Measurements from ENCODE around the gene SKI. TPM values are rescaled to one million over a fixed set of nuclear protein-coding genes. Genes with fewer than 3 reads are reported as not detected.

SKI gene
- total and polyA plus RNA-seq, 2 experiments from 2014 or later, result 9.3 to 66.8 TPM

GRCh38 chr1:2342384-2343022 lies 114.4 kb downstream of the SKI start:
- Mint-ChIP-seq H3K4me3 (no peak overlapping the region), H3K9me3 (no peaks in the 10 kb centered on the region; the same call in 2 of the 3 replicates), H3K4me1 (no peaks in the 10 kb centered on the region), H3K27me3 (ENCODE audit: insufficient read depth, low read depth, poor library complexity) (peaks cover 5% of the 10 kb centered on the region), H3K27ac (no peak overlapping the region), H3K36me3 (ENCODE audit: low read depth) (no peaks in the 10 kb centered on the region)
- no peaks in the 10 kb centered on the region for H3K27me3 ChIP-seq (ENCODE audit: insufficient read depth)
- no peaks in the 10 kb centered on the region for H3K36me3 ChIP-seq (ENCODE audit: insufficient read depth)
- no peaks in the 10 kb centered on the region for H3K79me2 ChIP-seq (replicated peaks; ENCODE audit: insufficient read depth)
- H3K9me2 ChIP-seq (ENCODE audit: insufficient read depth), result no peaks in the 10 kb centered on the region
- H3K4me2 ChIP-seq, result no peak overlapping the region
- ATAC-seq (no peak), DNase-seq (ENCODE audit: low spot score) (no peak)
- H3K4me3 ChIP-seq, result no peak overlapping the region
- no peak overlapping the region for H2AFZ ChIP-seq
- no peaks in the 10 kb centered on the region for H4K20me1 ChIP-seq (replicated peaks; ENCODE audit: insufficient read depth)
- H3K4me1 ChIP-seq (ENCODE audit: insufficient read depth), result no peaks in the 10 kb centered on the region
- no peaks in the 10 kb centered on the region for H3F3A ChIP-seq (replicated peaks; ENCODE audit: low read depth)
- TF ChIP-seq ZNF114 (CRISPR knock-in tag; IDR thresholded peaks at IDR 0.05) (no peak), EZH2 (IDR thresholded peaks at IDR 0.05; ENCODE audit: low read depth, unreplicated experiment) (no peak), JUNB (IDR thresholded peaks at IDR 0.05; ENCODE audit: unreplicated experiment) (no peak), EZH2phosphoT487 (IDR thresholded peaks at IDR 0.05; ENCODE audit: unreplicated experiment) (no peak), NANOG (IDR thresholded peaks at IDR 0.05; ENCODE audit: borderline replicate concordance) (no peak)
- H3K27ac ChIP-seq (ENCODE audit: low read depth), result no peak overlapping the region

- no peak overlapping the region for H2AFZ ChIP-seq
Measured at GRCh38 chr1:2343023-2343935, 115.2 kb downstream of the SKI start.

More at GRCh38 chr1:2343023-2343935, 115.2 kb downstream of the SKI start:
- Histone ChIP-seq H3K36me3 (ENCODE audit: insufficient read depth) (no peaks in the 10 kb centered on the region), H3K4me3 (no peak overlapping the region), H3K4me2 (no peak overlapping the region), H4K20me1 (replicated peaks; ENCODE audit: insufficient read depth) (no peaks in the 10 kb centered on the region), H3K4me1 (ENCODE audit: insufficient read depth) (no peaks in the 10 kb centered on the region), H3F3A (replicated peaks; ENCODE audit: low read depth) (no peaks in the 10 kb centered on the region), H3K27ac (ENCODE audit: low read depth) (no peak overlapping the region), H3K79me2 (replicated peaks; ENCODE audit: insufficient read depth) (no peaks in the 10 kb centered on the region), H3K27me3 (ENCODE audit: insufficient read depth) (no peaks in the 10 kb centered on the region), H3K9me2 (ENCODE audit: insufficient read depth) (no peaks in the 10 kb centered on the region)
- no peak for ATAC-seq
- TF ChIP-seq POLR2AphosphoS5 (IDR thresholded peaks at IDR 0.05; ENCODE audit: low read depth) (no peak), ZNF462 (CRISPR knock-in tag; IDR thresholded peaks at IDR 0.05) (no peak), NANOG (IDR thresholded peaks at IDR 0.05; ENCODE audit: borderline replicate concordance) (no peak), STAT1 (IDR thresholded peaks at IDR 0.05; ENCODE audit: unreplicated experiment) (no peak), REST (IDR thresholded peaks at IDR 0.05; ENCODE audit: unreplicated experiment) (no peak), ZNF331 (CRISPR knock-in tag; IDR thresholded peaks at IDR 0.05; ENCODE audit: low read depth) (no peak)
- Mint-ChIP-seq H3K36me3 (ENCODE audit: low read depth) (no peaks in the 10 kb centered on the region), H3K4me1 (peaks cover 5% of the 10 kb centered on the region; the same call in 1 of the 3 replicates), H3K9me3 (no peaks in the 10 kb centered on the region; the same call in 2 of the 3 replicates), H3K4me3 (no peak overlapping the region), H3K27ac (no peak overlapping the region), H3K27me3 (ENCODE audit: insufficient read depth, low read depth, poor library complexity) (peaks cover 9% of the 10 kb centered on the region)
- DNase-seq (ENCODE audit: low spot score), result no peak

All from GM23338 (cell line).